ENCODE data around the gene PCDHA9. TPM values are rescaled to one million over a fixed set of nuclear protein-coding genes. Genes with fewer than 3 reads are reported as not detected.

The PCDHA9 gene
- total RNA-seq, 2 donors from 2014 or later = 0.04 TPM; not detected in 1

DNA sequence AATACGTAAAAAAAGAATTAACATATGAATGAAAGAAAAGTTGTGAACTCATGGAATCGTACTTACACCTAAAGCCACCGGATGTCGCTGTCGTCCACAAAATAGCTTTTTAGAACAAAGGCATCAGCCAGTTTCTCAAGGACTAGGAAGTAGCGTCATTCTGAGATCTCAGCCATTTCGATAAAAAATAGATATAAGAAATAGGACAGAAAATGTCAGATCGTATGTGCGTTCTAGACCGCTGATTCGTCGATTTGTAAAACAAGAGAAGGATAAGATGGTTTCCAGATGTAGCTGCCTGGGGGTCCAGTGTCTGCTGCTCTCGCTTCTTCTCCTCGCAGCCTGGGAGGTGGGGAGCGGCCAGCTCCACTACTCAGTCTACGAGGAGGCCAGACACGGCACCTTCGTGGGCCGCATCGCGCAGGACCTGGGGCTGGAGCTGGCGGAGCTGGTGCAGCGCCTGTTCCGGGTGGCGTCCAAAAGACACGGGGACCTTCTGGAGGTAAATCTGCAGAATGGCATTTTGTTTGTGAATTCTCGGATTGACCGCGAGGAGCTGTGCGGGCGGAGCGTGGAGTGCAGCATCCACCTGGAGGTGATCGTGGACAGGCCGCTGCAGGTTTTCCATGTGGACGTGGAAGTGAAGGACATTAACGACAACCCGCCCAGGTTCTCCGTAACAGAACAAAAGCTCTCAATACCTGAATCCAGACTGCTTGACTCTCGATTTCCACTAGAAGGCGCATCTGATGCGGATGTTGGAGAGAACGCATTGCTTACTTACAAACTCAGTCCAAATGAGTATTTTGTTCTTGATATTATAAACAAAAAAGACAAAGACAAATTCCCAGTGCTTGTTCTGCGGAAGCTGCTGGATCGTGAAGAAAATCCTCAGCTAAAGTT is 7.8 kb downstream of the PCDHA9 start, which contains the start of gene PCDHA10:
Gene PCDHA10 (plus strand): TSS at position 126 of the 903 bp plus-strand sequence. CDS start 152 bp downstream, at position 278.
- Histone ChIP-seq H3K27ac (no peak within 1 kb of the TSS), H3K4me1 (no peaks in the 10 kb centered on the region), H3K36me3 (no peaks in the 10 kb centered on the region), H3K9me3 (peaks cover 0 to 19% of the 10 kb centered on the region in 2 donors), H3K27me3 (no peaks in the 10 kb centered on the region), H3K4me3 (peak within 1 kb of the TSS in 1 of 2 donors; percentile 36)
- TF ChIP-seq CTCF (IDR thresholded peaks at IDR 0.05) = peak in 1 of 2 donors; percentile 45
- DNase-seq (ENCODE audit: low spot score) = no peak

DNA sequence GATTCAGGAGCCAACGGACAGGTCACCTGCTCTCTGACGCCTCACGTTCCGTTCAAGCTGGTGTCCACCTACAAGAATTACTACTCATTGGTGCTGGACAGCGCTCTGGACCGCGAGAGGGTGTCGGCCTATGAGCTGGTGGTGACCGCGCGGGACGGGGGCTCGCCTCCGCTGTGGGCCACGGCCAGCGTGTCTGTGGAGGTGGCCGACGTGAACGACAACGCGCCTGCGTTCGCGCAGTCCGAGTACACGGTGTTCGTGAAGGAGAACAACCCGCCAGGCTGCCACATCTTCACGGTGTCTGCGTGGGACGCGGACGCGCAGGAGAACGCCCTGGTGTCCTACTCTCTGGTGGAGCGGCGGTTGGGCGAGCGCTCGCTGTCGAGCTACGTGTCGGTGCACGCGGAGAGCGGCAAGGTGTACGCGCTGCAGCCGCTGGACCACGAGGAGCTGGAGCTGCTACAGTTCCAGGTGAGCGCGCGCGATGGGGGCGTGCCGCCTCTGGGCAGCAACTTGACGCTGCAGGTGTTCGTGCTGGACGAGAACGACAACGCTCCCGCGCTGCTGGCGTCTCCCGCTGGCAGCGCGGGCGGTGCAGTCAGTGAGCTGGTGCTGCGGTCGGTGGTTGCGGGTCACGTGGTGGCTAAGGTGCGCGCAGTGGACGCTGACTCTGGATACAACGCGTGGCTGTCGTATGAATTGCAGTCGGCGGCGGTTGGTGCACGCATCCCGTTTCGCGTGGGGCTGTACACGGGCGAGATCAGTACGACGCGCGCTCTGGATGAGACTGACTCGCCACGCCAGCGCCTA is 9.2 kb downstream of the PCDHA9 start:
- no peak for DNase-seq (ENCODE audit: low spot score)
- no peak for TF ChIP-seq CTCF (IDR thresholded peaks at IDR 0.05)

DNA sequence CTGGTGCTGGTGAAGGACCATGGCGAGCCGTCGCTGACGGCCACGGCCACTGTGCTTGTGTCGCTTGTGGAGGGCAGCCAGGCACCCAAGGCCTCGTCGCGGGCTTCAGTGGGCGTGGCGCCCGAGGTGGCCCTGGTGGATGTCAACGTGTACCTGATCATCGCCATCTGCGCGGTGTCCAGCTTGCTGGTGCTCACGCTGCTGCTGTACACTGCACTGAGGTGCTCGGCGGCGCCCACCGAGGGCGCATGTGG is 9.7 kb downstream of the PCDHA9 start:
- Histone ChIP-seq H3K4me3 (no peak overlapping the region), H3K27me3 (no peaks in the 10 kb centered on the region), H3K9me3 (peaks cover 0 to 32% of the 10 kb centered on the region in 2 donors), H3K4me1 (no peaks in the 10 kb centered on the region), H3K36me3 (no peaks in the 10 kb centered on the region), H3K27ac (no peak overlapping the region)
- no peak for TF ChIP-seq CTCF (IDR thresholded peaks at IDR 0.05)
- DNase-seq (ENCODE audit: low spot score) = no peak

More for the DNA sequence above, 9.2 kb downstream of the PCDHA9 start:
- Histone ChIP-seq H3K27ac (no peak overlapping the region), H3K9me3 (peaks cover 0 to 29% of the 10 kb centered on the region in 2 donors), H3K27me3 (no peaks in the 10 kb centered on the region), H3K4me1 (no peaks in the 10 kb centered on the region), H3K4me3 (no peak overlapping the region), H3K36me3 (no peaks in the 10 kb centered on the region)

GRCh38 chr5:140862441-140863295 is 14.5 kb downstream of the PCDHA9 start:
- Histone ChIP-seq H3K27me3 (no peaks in the 10 kb centered on the region), H3K27ac (no peak overlapping the region), H3K9me3 (peaks cover 0 to 26% of the 10 kb centered on the region in 2 donors), H3K36me3 (no peaks in the 10 kb centered on the region), H3K4me1 (no peaks in the 10 kb centered on the region), H3K4me3 (no peak overlapping the region)
- TF ChIP-seq CTCF (IDR thresholded peaks at IDR 0.05) = no peak
- DNase-seq (ENCODE audit: low spot score) = no peak

GRCh38 chr5:140868721-140869554 is 20.8 kb downstream of the PCDHA9 start, which contains the start of gene PCDHA11:
Gene PCDHA11, plus strand, starts transcription at chr5:140868957. Its CDS starts 147 bp downstream, at chr5:140869104.
- no peak for DNase-seq (ENCODE audit: low spot score)
- peak within 1 kb of the TSS in 1 of 2 donors; percentile 7 for H3K4me3 ChIP-seq
- no peaks in the 10 kb centered on the region for H3K27me3 ChIP-seq
- peaks cover 0 to 32% of the 10 kb centered on the region in 2 donors for H3K9me3 ChIP-seq
- no peaks in the 10 kb centered on the region for H3K4me1 ChIP-seq
- H3K36me3 ChIP-seq = no peaks in the 10 kb centered on the region
- TF ChIP-seq CTCF (IDR thresholded peaks at IDR 0.05) = peak in 1 of 2 donors; percentile 32
- no peak within 1 kb of the TSS for H3K27ac ChIP-seq
